Mucosa of rectum (tissue), 2 donors: ENCODE data around the gene ARHGAP32.
"Not testable (repeated sequence)": the region's sequence is repeated elsewhere in the genome, so short reads cannot be mapped to it uniquely, and the experiment has no call there.

Experiments used
- H3K27ac ChIP-seq, 2 donors: one replicate each; pipeline ENCODE4 v1.7.0; 2013; ENCODE audit warnings: inconsistent platforms in 2 of 2, low read depth in 2 of 2, low read length in 2 of 2
- H3K27me3 ChIP-seq, 2 donors: one replicate each; pipeline ENCODE4 v1.7.0; 2013; ENCODE audit warnings: low read length in 2 of 2; ENCODE audit not compliant: control insufficient read depth in 2 of 2, insufficient read depth in 2 of 2
- H3K36me3 ChIP-seq, 2 donors: one replicate each; pipeline ENCODE4 v1.7.0; 2013; ENCODE audit warnings: low read length in 2 of 2; ENCODE audit not compliant: control insufficient read depth in 2 of 2, insufficient read depth in 2 of 2
- H3K4me1 ChIP-seq, 2 donors: one replicate each; pipeline ENCODE4 v1.7.0; 2013; ENCODE audit warnings: low read length in 2 of 2, mild to moderate bottlenecking in 1 of 2; ENCODE audit not compliant: control insufficient read depth in 2 of 2, insufficient read depth in 2 of 2
- H3K4me3 ChIP-seq, 2 donors: one replicate each; pipeline ENCODE4 v1.7.0; 2013; ENCODE audit warnings: low read length in 2 of 2
- H3K9ac ChIP-seq, 2 donors: one replicate each; pipeline ENCODE4 v1.7.0; 2013; ENCODE audit warnings: low read length in 2 of 2, low read depth in 1 of 2, mild to moderate bottlenecking in 1 of 2
- H3K9me3 ChIP-seq, 2 donors: one replicate each; pipeline ENCODE4 v1.7.0; 2013; ENCODE audit warnings: low read length in 2 of 2; ENCODE audit not compliant: control insufficient read depth in 2 of 2
- donor health status: healthy.
- donor health status: Normal muscosa, but diverticular disease.

The ARHGAP32 gene

GRCh38 chr11:129013737-129014475 is 178.2 kb downstream of the ARHGAP32 start:
- peaks cover 0 to 3% of the 10 kb centered on the region in 2 donors for H3K36me3 ChIP-seq
- peak overlapping the region; percentile 53 to 59 for H3K9ac ChIP-seq
- no peaks in the 10 kb centered on the region for H3K9me3 ChIP-seq
- no peaks in the 10 kb centered on the region for H3K27me3 ChIP-seq
- H3K4me3 ChIP-seq, result peak overlapping the region in 1 of 2 donors; percentile 39
- H3K4me1 ChIP-seq, result peaks cover 6 to 40% of the 10 kb centered on the region in 2 donors
- H3K27ac ChIP-seq, result peak overlapping the region; percentile 76 to 87

GRCh38 chr11:129012880-129013279 is 179.2 kb downstream of the ARHGAP32 start:
- H3K27ac ChIP-seq, result peak overlapping the region; percentile 68 to 74

GRCh38 chr11:129006161-129006560 is 186.0 kb downstream of the ARHGAP32 start:
- Histone ChIP-seq H3K4me1 (no peaks in the 10 kb centered on the region), H3K9ac (no peak overlapping the region)

More at GRCh38 chr11:129012880-129013279, 179.2 kb downstream of the ARHGAP32 start:
- Histone ChIP-seq H3K9me3 (no peaks in the 10 kb centered on the region), H3K27me3 (no peaks in the 10 kb centered on the region), H3K9ac (no peak overlapping the region), H3K36me3 (peaks cover under 1 to 3% of the 10 kb centered on the region in 2 donors), H3K4me1 (peaks cover 6 to 35% of the 10 kb centered on the region in 2 donors), H3K4me3 (peak overlapping the region; percentile 27 to 52)

GRCh38 chr11:128999165-128999564 is 193.0 kb downstream of the ARHGAP32 start:
- H3K9ac ChIP-seq, H3K4me3 ChIP-seq, H3K9me3 ChIP-seq, H3K4me1 ChIP-seq, H3K27me3 ChIP-seq, H3K27ac ChIP-seq: not testable (repeated sequence)
- H3K36me3 ChIP-seq, result peaks cover 9 to 14% of the 10 kb centered on the region in 2 donors

More at GRCh38 chr11:129006161-129006560, 186.0 kb downstream of the ARHGAP32 start:
- peaks cover 3 to 8% of the 10 kb centered on the region in 2 donors for H3K36me3 ChIP-seq
- H3K4me3 ChIP-seq, result no peak overlapping the region
- no peaks in the 10 kb centered on the region for H3K27me3 ChIP-seq
- H3K27ac ChIP-seq, result no peak overlapping the region
- peaks cover 0 to 4% of the 10 kb centered on the region in 2 donors for H3K9me3 ChIP-seq

- Histone ChIP-seq H3K27ac (no peak overlapping the region), H3K36me3 (peaks cover 18 to 19% of the 10 kb centered on the region in 2 donors), H3K4me3 (no peak overlapping the region)
Observed at GRCh38 chr11:128988242-128988970, 203.7 kb downstream of the ARHGAP32 start.

GRCh38 chr11:128985880-128986279 is 206.2 kb downstream of the ARHGAP32 start:
- Histone ChIP-seq H3K36me3 (peaks cover 31 to 37% of the 10 kb centered on the region in 2 donors), H3K4me1 (no peaks in the 10 kb centered on the region), H3K27ac (no peak overlapping the region), H3K9ac (no peak overlapping the region), H3K4me3 (no peak overlapping the region), H3K27me3 (no peaks in the 10 kb centered on the region), H3K9me3 (no peaks in the 10 kb centered on the region)

More at GRCh38 chr11:128988242-128988970, 203.7 kb downstream of the ARHGAP32 start:
- H3K9me3 ChIP-seq, result no peaks in the 10 kb centered on the region
- H3K27me3 ChIP-seq, result no peaks in the 10 kb centered on the region
- no peak overlapping the region for H3K9ac ChIP-seq
- H3K4me1 ChIP-seq, result no peaks in the 10 kb centered on the region

- H3K9me3 ChIP-seq, result no peaks in the 10 kb centered on the region
- H3K36me3 ChIP-seq, result peaks cover 41 to 54% of the 10 kb centered on the region in 2 donors
- no peaks in the 10 kb centered on the region for H3K4me1 ChIP-seq
- no peak overlapping the region for H3K9ac ChIP-seq
- H3K4me3 ChIP-seq, result no peak overlapping the region
- no peak overlapping the region for H3K27ac ChIP-seq
- H3K27me3 ChIP-seq, result no peaks in the 10 kb centered on the region
Observed at GRCh38 chr11:128983023-128983422, 209.1 kb downstream of the ARHGAP32 start.

GRCh38 chr11:128981254-128981653 is 210.9 kb downstream of the ARHGAP32 start:
- H3K9me3 ChIP-seq, result no peaks in the 10 kb centered on the region
- H3K36me3 ChIP-seq, result peaks cover 41 to 62% of the 10 kb centered on the region in 2 donors
- no peak overlapping the region for H3K4me3 ChIP-seq
- no peaks in the 10 kb centered on the region for H3K4me1 ChIP-seq
- no peak overlapping the region for H3K27ac ChIP-seq
- no peaks in the 10 kb centered on the region for H3K27me3 ChIP-seq
- H3K9ac ChIP-seq, result no peak overlapping the region

GRCh38 chr11:128970598-128971190 is 221.4 kb downstream of the ARHGAP32 start:
- Histone ChIP-seq H3K9me3 (no peaks in the 10 kb centered on the region), H3K27ac (no peak overlapping the region), H3K9ac (no peak overlapping the region), H3K4me3 (no peak overlapping the region), H3K4me1 (no peaks in the 10 kb centered on the region), H3K27me3 (no peaks in the 10 kb centered on the region), H3K36me3 (peaks cover 71 to 73% of the 10 kb centered on the region in 2 donors)

GRCh38 chr11:128968916-128969315 is 223.2 kb downstream of the ARHGAP32 start:
- peaks cover 65 to 69% of the 10 kb centered on the region in 2 donors for H3K36me3 ChIP-seq

More at GRCh38 chr11:128968916-128969315, 223.2 kb downstream of the ARHGAP32 start:
- H3K9me3 ChIP-seq, result no peaks in the 10 kb centered on the region
- no peak overlapping the region for H3K9ac ChIP-seq
- H3K27me3 ChIP-seq, result no peaks in the 10 kb centered on the region
- H3K27ac ChIP-seq, result no peak overlapping the region
- no peaks in the 10 kb centered on the region for H3K4me1 ChIP-seq
- H3K4me3 ChIP-seq, result no peak overlapping the region
